Fibroblast of skin of scalp (primary cell): ENCODE measurements around the gene WDR37.

ENCODE experiments used
- DNase-seq: peaks from one replicate; pipeline ENCODE4 v3.0.0-alpha.2; 2013

Gene WDR37

GRCh38 chr10:1074052-1074747, 18.0 kb downstream of the WDR37 start:
- no peak for DNase-seq

- DNase-seq: no peak
These were observed 18.6 kb downstream of the WDR37 start for GRCh38 chr10:1074748-1075308.

- DNase-seq: no peak
These were observed 22.5 kb downstream of the WDR37 start for GRCh38 chr10:1078668-1079067.

GRCh38 chr10:1083581-1083980, 27.4 kb downstream of the WDR37 start:
- DNase-seq: no peak

GRCh38 chr10:1084011-1084950, 28.1 kb downstream of the WDR37 start:
- no peak for DNase-seq

GRCh38 chr10:1085258-1085657, 29.1 kb downstream of the WDR37 start:
- no peak for DNase-seq

GRCh38 chr10:1086787-1087186, 30.6 kb downstream of the WDR37 start:
- no peak for DNase-seq

GRCh38 chr10:1089017-1089689, 33.0 kb downstream of the WDR37 start:
- no peak for DNase-seq

- DNase-seq: no peak
These were observed 34.5 kb downstream of the WDR37 start for GRCh38 chr10:1090696-1091095.

- DNase-seq: no peak
These were observed 37.5 kb downstream of the WDR37 start for GRCh38 chr10:1093696-1094095.

GRCh38 chr10:1094112-1095057, 38.2 kb downstream of the WDR37 start:
- DNase-seq: no peak

GRCh38 chr10:1095498-1095897, 39.3 kb downstream of the WDR37 start:
- DNase-seq: no peak

GRCh38 chr10:1096287-1096889, 40.2 kb downstream of the WDR37 start:
- DNase-seq: no peak

- DNase-seq: no peak
These were observed 41.3 kb downstream of the WDR37 start for GRCh38 chr10:1097436-1097835.

GRCh38 chr10:1100143-1100542, 44.0 kb downstream of the WDR37 start:
- DNase-seq: no peak

- DNase-seq: no peak
These were observed 44.6 kb downstream of the WDR37 start for GRCh38 chr10:1100691-1101368.

- no peak for DNase-seq
These were observed 45.8 kb downstream of the WDR37 start for GRCh38 chr10:1101946-1102345.

- no peak for DNase-seq
These were observed 46.2 kb downstream of the WDR37 start for GRCh38 chr10:1102416-1102815.

- DNase-seq: peak; percentile 15
These were observed 46.6 kb downstream of the WDR37 start for GRCh38 chr10:1102831-1103230.

- no peak for DNase-seq
These were observed 47.4 kb downstream of the WDR37 start for GRCh38 chr10:1103551-1103950.

GRCh38 chr10:1104971-1105370, 48.8 kb downstream of the WDR37 start:
- DNase-seq: no peak
